ENCODE data around the gene SMCO2. TPM values are rescaled to one million over a fixed set of nuclear protein-coding genes. Genes with fewer than 3 reads are reported as not detected.

SMCO2 gene
- total RNA-seq, 5 donors from 2014 or later (not counting 1 experiment from before 2014, with no cell fraction given): not detected

DNA sequence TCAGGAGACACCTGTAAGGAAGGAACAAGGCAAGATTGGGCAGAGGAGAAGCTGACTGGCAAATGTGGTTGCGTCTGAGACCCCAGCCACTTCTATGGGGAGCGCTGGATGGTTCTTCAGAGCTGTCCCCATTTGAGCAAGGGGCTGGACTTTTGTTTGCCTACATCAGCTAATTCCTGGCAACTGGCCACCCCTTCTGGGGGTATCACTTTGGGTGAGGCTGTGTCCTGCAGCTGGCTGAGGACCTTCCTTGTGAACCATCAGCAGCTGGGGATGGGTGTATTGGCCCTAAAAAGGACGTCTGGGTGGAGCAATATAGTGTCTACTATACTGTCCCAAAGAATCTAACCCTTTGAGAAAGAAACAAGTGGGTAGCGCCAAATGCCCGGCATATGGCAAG, 101.1 kb downstream of the SMCO2 start:
- ChIA-PET POLR2A (no interaction called here), CTCF (interaction anchor here in 1 of 2 donors (0.6 kb wide), 1 partner anchor 106 kb away, joined by 3 read pairs; no protein-coding TSS in a partner anchor)
- WGBS (ENCODE audit: insufficient coverage): 92% methylated on average over 2 of the region's 5 CpGs
- Histone ChIP-seq H3K4me3 (ENCODE audit: control insufficient read depth in 1 of 2, extremely low read depth in 1 of 2, low read length in 1 of 2) (no peak overlapping the region), H3K4me1 (ENCODE audit: control insufficient read depth in 1 of 2, extremely low read depth in 1 of 2, insufficient read depth in 2 of 2, low read length in 2 of 2) (no peaks in the 10 kb centered on the region), H3K27ac (ENCODE audit: low read length) (no peak overlapping the region), H3K9me3 (no peaks in the 10 kb centered on the region), H3K27me3 (replicated peaks in 1 of 2; ENCODE audit: control insufficient read depth in 2 of 2, extremely low read depth in 1 of 2, insufficient read depth in 2 of 2, low read length in 1 of 2) (peaks cover 0 to 8% of the 10 kb centered on the region in 2 experiments), H3K36me3 (ENCODE audit: control insufficient read depth in 2 of 2, extremely low read depth in 1 of 2, insufficient read depth in 1 of 2, low read length in 1 of 2) (no peaks in the 10 kb centered on the region)
- DNase-seq (no peak), ATAC-seq (replicated peaks in 1 of 4) (no peak)
- no peak overlapping the region for H3K27ac Mint-ChIP-seq
- peaks cover 2 to 8% of the 10 kb centered on the region in 2 donors for H3K27me3 Mint-ChIP-seq
- no peak overlapping the region for H3K4me3 Mint-ChIP-seq
- peaks cover 0 to 6% (median 3%) of the 10 kb centered on the region in 3 donors for H3K4me1 Mint-ChIP-seq
- no peaks in the 10 kb centered on the region for H3K9me3 Mint-ChIP-seq
- H3K36me3 Mint-ChIP-seq: peaks cover 5% of the 10 kb centered on the region

DNA sequence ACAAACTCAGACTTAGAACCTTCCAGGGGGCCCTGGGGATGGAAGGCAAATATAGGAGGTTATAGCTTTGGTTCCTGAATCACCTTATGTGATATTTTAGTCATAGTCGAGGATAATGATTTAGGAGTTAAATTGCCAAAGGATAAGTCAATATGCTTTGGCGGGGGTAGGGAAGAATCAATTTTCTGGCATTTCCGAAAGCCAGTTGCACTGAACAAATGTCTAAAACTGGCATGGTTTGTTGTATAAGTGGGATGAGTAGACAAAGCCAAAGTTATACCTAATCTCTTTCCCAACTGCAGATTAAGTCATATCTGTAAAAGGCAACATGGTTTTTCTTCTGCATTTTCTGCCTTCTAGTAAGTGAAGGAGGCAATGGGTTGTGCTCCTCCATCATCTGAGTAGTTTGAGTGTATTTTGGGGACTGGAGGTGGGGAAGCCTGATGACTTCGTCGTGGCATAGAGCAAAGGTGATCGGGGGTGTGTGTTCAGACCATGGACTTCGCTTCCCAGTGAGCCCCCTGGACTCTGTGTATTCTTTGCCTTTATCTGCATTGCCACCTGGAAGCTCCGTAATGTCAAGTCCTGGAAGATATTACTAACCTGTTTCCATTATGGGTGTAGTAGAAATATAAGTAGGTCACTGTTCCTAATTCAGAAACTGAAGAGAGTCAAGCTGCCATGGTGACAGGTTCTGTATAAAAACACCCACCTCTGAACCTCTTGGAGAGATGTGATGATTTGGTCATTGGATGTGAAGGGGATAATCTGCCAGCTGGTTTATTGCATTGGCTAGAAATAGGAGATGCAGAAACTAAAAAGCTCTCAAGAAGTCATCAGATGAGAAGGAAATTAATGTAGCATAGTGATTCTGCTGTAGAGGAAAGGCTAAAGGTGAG, 102.0 kb downstream of the SMCO2 start:
- no peaks in the 10 kb centered on the region for H3K9me3 ChIP-seq
- 74% methylated on average over 3 of the region's 8 CpGs for WGBS (ENCODE audit: insufficient coverage)
- ChIA-PET POLR2A (no interaction called here), CTCF (interaction anchor here in 1 of 2 donors (0.6 kb wide), 1 partner anchor 107 kb away, joined by 3 read pairs; no protein-coding TSS in a partner anchor)
- Mint-ChIP-seq H3K4me1 (peaks cover 0 to 6% (median 3%) of the 10 kb centered on the region in 3 donors), H3K4me3 (no peak overlapping the region), H3K9me3 (no peaks in the 10 kb centered on the region), H3K27me3 (peaks cover 2 to 5% of the 10 kb centered on the region in 2 donors), H3K36me3 (peaks cover 5% of the 10 kb centered on the region), H3K27ac (no peak overlapping the region)
- H3K27me3 ChIP-seq (replicated peaks in 1 of 2; ENCODE audit: control insufficient read depth in 2 of 2, extremely low read depth in 1 of 2, insufficient read depth in 2 of 2, low read length in 1 of 2): peaks cover 0 to 8% of the 10 kb centered on the region in 2 experiments
- H3K36me3 ChIP-seq (ENCODE audit: control insufficient read depth in 2 of 2, extremely low read depth in 1 of 2, insufficient read depth in 1 of 2, low read length in 1 of 2): no peaks in the 10 kb centered on the region
- ATAC-seq (replicated peaks in 1 of 4) (no peak), DNase-seq (no peak)
- no peaks in the 10 kb centered on the region for H3K4me1 ChIP-seq (ENCODE audit: control insufficient read depth in 1 of 2, extremely low read depth in 1 of 2, insufficient read depth in 2 of 2, low read length in 2 of 2)
- no peak overlapping the region for H3K27ac ChIP-seq (ENCODE audit: low read length)
- H3K4me3 ChIP-seq (ENCODE audit: control insufficient read depth in 1 of 2, extremely low read depth in 1 of 2, low read length in 1 of 2): no peak overlapping the region

DNA sequence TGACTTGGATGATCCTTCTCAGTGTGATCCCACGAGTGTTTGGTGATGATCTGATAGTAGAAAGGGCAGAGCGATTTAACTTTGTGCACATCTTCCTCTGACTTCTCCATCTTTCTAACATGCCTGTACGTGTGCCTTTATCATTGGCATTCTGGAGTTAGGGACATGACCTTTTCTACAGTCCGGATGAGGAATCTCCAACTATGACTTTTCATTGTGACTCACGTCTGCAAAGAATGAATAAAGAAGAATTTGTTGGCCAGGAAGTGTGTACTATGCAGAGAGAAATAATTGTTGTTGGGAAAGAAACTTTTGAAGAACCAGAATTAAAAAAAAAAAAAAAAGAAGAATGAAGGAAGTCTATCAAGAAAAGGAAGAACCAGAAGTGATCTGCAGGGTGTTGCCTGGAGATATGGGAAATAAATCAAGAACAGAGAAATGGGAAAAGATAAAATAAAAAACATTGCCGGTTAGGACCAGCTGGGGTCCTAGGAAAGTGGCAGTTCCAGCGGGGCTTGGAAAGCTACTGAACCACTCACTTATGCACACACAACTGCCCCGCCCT, 102.8 kb downstream of the SMCO2 start:
- no peak overlapping the region for H3K4me3 Mint-ChIP-seq
- Histone ChIP-seq H3K4me1 (ENCODE audit: control insufficient read depth in 1 of 2, extremely low read depth in 1 of 2, insufficient read depth in 2 of 2, low read length in 2 of 2) (no peaks in the 10 kb centered on the region), H3K36me3 (ENCODE audit: control insufficient read depth in 2 of 2, extremely low read depth in 1 of 2, insufficient read depth in 1 of 2, low read length in 1 of 2) (no peaks in the 10 kb centered on the region), H3K9me3 (no peaks in the 10 kb centered on the region), H3K27ac (ENCODE audit: low read length) (no peak overlapping the region), H3K27me3 (replicated peaks in 1 of 2; ENCODE audit: control insufficient read depth in 2 of 2, extremely low read depth in 1 of 2, insufficient read depth in 2 of 2, low read length in 1 of 2) (peaks cover 0 to 8% of the 10 kb centered on the region in 2 experiments), H3K4me3 (ENCODE audit: control insufficient read depth in 1 of 2, extremely low read depth in 1 of 2, low read length in 1 of 2) (no peak overlapping the region)
- no peaks in the 10 kb centered on the region for H3K9me3 Mint-ChIP-seq
- H3K36me3 Mint-ChIP-seq: peaks cover 3% of the 10 kb centered on the region
- peaks cover 2 to 3% of the 10 kb centered on the region in 2 donors for H3K27me3 Mint-ChIP-seq
- WGBS (ENCODE audit: insufficient coverage): 55% methylated on average over 2 of the region's 8 CpGs
- POLR2A ChIA-PET: no interaction called here
- H3K27ac Mint-ChIP-seq: no peak overlapping the region
- DNase-seq (no peak), ATAC-seq (replicated peaks in 1 of 4) (no peak)
- CTCF ChIA-PET: no interaction called here
- peaks cover 0 to 6% (median 3%) of the 10 kb centered on the region in 3 donors for H3K4me1 Mint-ChIP-seq

DNA sequence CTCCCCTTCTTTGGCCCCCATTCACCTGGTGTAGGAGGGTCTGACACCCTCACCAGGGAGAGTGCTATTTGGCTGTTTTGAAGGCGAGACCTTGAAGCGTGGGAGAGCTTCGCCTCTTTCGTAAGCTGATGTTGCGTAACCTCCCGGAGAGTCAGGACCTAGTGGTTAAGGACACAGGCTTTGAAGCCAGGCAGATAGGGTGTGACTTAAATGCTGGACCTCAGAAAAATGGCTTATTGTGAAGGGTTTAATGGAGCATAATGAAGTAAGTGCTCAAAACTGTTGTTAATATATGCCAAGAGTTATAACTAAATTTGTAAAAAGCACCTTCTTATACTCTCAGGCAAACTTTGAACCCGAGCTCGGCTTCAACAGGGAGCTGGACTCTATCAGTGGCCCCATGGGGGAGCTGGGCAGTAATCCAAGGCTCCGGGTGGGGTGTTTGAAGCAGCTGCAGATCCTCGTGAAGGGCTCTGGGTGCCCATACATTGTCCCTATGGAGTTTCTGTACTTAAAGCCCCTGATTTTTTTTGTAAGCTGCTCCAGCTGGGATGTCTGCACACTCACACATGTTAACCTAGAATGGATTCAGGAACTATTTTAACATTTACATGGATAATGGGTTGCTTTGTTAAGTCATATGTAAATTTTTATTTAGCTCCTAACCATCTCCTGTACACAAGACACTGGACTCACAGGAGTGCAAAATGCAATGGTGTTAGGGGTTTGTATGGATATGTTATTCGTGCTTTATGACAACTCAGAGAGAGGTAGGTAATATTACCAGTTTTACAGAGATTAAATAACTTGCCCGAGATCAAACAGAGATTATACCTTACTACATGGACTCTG, 103.5 kb downstream of the SMCO2 start:
- no peaks in the 10 kb centered on the region for H3K9me3 Mint-ChIP-seq
- POLR2A ChIA-PET: no interaction called here
- no peak for ATAC-seq (replicated peaks in 1 of 4)

DNA sequence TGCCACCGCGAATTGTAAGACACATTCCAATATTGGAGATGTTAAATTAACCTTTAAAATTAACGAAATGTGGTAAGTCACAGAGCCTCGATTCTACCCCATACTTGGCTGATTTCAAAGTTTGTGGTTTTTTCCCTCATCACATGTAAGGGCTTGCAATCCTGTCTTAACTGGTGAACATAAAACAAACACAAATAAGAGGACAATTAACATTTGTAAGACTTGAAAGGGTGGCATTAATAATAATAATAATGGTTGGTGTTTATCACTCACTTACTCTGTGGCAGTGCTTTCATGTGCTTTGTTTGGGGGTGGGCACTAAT, 104.1 kb downstream of the SMCO2 start:
- Histone ChIP-seq H3K36me3 (ENCODE audit: control insufficient read depth in 2 of 2, extremely low read depth in 1 of 2, insufficient read depth in 1 of 2, low read length in 1 of 2) (no peaks in the 10 kb centered on the region), H3K4me3 (ENCODE audit: control insufficient read depth in 1 of 2, extremely low read depth in 1 of 2, low read length in 1 of 2) (no peak overlapping the region), H3K4me1 (ENCODE audit: control insufficient read depth in 1 of 2, extremely low read depth in 1 of 2, insufficient read depth in 2 of 2, low read length in 2 of 2) (no peaks in the 10 kb centered on the region), H3K27ac (ENCODE audit: low read length) (no peak overlapping the region), H3K27me3 (replicated peaks in 1 of 2; ENCODE audit: control insufficient read depth in 2 of 2, extremely low read depth in 1 of 2, insufficient read depth in 2 of 2, low read length in 1 of 2) (peaks cover 0 to 8% of the 10 kb centered on the region in 2 experiments), H3K9me3 (no peaks in the 10 kb centered on the region)
- Mint-ChIP-seq H3K4me3 (no peak overlapping the region), H3K27ac (no peak overlapping the region), H3K36me3 (no peaks in the 10 kb centered on the region), H3K27me3 (peaks cover 0 to 2% of the 10 kb centered on the region in 2 donors), H3K4me1 (peaks cover under 1 to 7% (median 6%) of the 10 kb centered on the region in 3 donors), H3K9me3 (no peaks in the 10 kb centered on the region)
- ChIA-PET POLR2A (no interaction called here), CTCF (no interaction called here)
- DNase-seq (no peak), ATAC-seq (replicated peaks in 1 of 4) (no peak)
- WGBS (ENCODE audit: insufficient coverage): no CpG with 5 or more reads among the region's 4 CpGs

More for the DNA sequence above, 103.5 kb downstream of the SMCO2 start:
- H3K4me3 ChIP-seq (ENCODE audit: control insufficient read depth in 1 of 2, extremely low read depth in 1 of 2, low read length in 1 of 2): no peak overlapping the region
- H3K4me1 ChIP-seq (ENCODE audit: control insufficient read depth in 1 of 2, extremely low read depth in 1 of 2, insufficient read depth in 2 of 2, low read length in 2 of 2): no peaks in the 10 kb centered on the region
- no peak overlapping the region for H3K27ac ChIP-seq (ENCODE audit: low read length)
- H3K27me3 ChIP-seq (replicated peaks in 1 of 2; ENCODE audit: control insufficient read depth in 2 of 2, extremely low read depth in 1 of 2, insufficient read depth in 2 of 2, low read length in 1 of 2): peaks cover 0 to 8% of the 10 kb centered on the region in 2 experiments
- Mint-ChIP-seq H3K36me3 (no peaks in the 10 kb centered on the region), H3K4me1 (peaks cover 0 to 6% (median 3%) of the 10 kb centered on the region in 3 donors), H3K4me3 (no peak overlapping the region), H3K27ac (no peak overlapping the region), H3K27me3 (peaks cover 0 to 2% of the 10 kb centered on the region in 2 donors)
- CTCF ChIA-PET: no interaction called here
- H3K9me3 ChIP-seq: no peaks in the 10 kb centered on the region
- 62% methylated on average over 7 of the region's 12 CpGs for WGBS (ENCODE audit: insufficient coverage)
- DNase-seq: peak in 1 of 35 experiments; percentile 10
- no peaks in the 10 kb centered on the region for H3K36me3 ChIP-seq (ENCODE audit: control insufficient read depth in 2 of 2, extremely low read depth in 1 of 2, insufficient read depth in 1 of 2, low read length in 1 of 2)

DNA sequence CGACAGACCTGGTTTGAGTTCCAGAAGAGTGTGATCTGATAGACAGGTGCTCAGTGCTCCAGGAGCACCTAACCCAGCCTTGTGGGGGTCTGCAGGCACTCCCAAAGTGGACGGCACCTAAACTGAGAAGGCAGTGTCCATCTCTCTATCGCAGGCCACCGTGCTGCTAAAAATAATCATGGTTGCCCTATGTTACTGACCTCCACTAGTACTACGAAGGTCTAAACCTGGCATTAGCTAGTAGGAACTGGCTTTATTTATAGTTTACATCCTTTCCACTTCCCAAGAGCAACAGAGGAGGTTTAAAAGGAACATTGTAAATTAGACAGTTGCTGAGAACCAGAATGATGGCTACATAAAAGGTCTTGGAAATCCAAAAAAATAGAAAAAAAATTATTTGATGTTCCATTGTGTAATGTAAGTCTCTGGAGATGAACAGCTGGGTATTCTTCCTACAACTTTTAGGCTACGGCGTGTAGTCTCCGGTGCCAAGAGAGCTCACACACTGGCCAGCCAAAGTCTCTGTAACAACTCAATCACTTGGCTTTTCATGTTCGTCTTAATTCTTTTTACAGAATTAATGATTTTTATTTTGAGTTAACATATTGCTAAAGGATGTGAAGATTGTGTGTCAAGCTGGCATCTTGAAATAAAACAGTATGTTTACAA, 104.8 kb downstream of the SMCO2 start:
- WGBS (ENCODE audit: insufficient coverage): 100% methylated on average over 1 of the region's 9 CpGs
- no peaks in the 10 kb centered on the region for H3K9me3 ChIP-seq
- Mint-ChIP-seq H3K4me1 (peaks cover 7 to 12% (median 12%) of the 10 kb centered on the region in 3 donors), H3K27ac (no peak overlapping the region), H3K36me3 (no peaks in the 10 kb centered on the region), H3K9me3 (no peaks in the 10 kb centered on the region), H3K27me3 (peaks cover 0 to 2% of the 10 kb centered on the region in 2 donors), H3K4me3 (no peak overlapping the region)
- H3K36me3 ChIP-seq (ENCODE audit: control insufficient read depth in 2 of 2, extremely low read depth in 1 of 2, insufficient read depth in 1 of 2, low read length in 1 of 2): no peaks in the 10 kb centered on the region
- POLR2A ChIA-PET: no interaction called here
- ATAC-seq (replicated peaks in 1 of 4) (no peak), DNase-seq (no peak)
- H3K4me1 ChIP-seq (ENCODE audit: control insufficient read depth in 1 of 2, extremely low read depth in 1 of 2, insufficient read depth in 2 of 2, low read length in 2 of 2): peaks cover 0 to 4% of the 10 kb centered on the region in 2 experiments
- peaks cover 0 to 8% of the 10 kb centered on the region in 2 experiments for H3K27me3 ChIP-seq (replicated peaks in 1 of 2; ENCODE audit: control insufficient read depth in 2 of 2, extremely low read depth in 1 of 2, insufficient read depth in 2 of 2, low read length in 1 of 2)
- no peak overlapping the region for H3K4me3 ChIP-seq (ENCODE audit: control insufficient read depth in 1 of 2, extremely low read depth in 1 of 2, low read length in 1 of 2)
- CTCF ChIA-PET: no interaction called here
- H3K27ac ChIP-seq (ENCODE audit: low read length): no peak overlapping the region
